GM18907 (cell line): ENCODE data around the gene SKAP2.

Experiments used
- ATAC-seq: cut with Tn5 transposase; IDR thresholded peaks from one replicate; pipeline ENCODE4 v1.9.1; 2021; ENCODE audit warnings: mild to moderate bottlenecking, moderate library complexity; ENCODE audit not compliant: unreplicated experiment

Gene SKAP2

GRCh38 chr7:26864309-26865093 lies at the start of gene SKAP2:
TSS of gene SKAP2 (minus strand) at chr7:26864590. CDS start at chr7:26864429, 161 bp downstream.
- ATAC-seq, result peak; percentile 95

- no peak for ATAC-seq
Measured at GRCh38 chr7:26912933-26913536, 48.6 kb upstream of the SKAP2 start.

- no peak for ATAC-seq
Measured at GRCh38 chr7:26912338-26912737, 47.9 kb upstream of the SKAP2 start.

- ATAC-seq, result no peak
Measured at GRCh38 chr7:26910221-26910620, 45.8 kb upstream of the SKAP2 start.

GRCh38 chr7:26900251-26900650 lies 35.9 kb upstream of the SKAP2 start:
- no peak for ATAC-seq

GRCh38 chr7:26899519-26899918 lies 35.1 kb upstream of the SKAP2 start:
- ATAC-seq, result no peak

GRCh38 chr7:26898891-26899290 lies 34.5 kb upstream of the SKAP2 start:
- no peak for ATAC-seq

- ATAC-seq, result no peak
Measured at GRCh38 chr7:26897928-26898327, 33.5 kb upstream of the SKAP2 start.

- peak; percentile 60 for ATAC-seq
Measured at GRCh38 chr7:26891400-26892350, 27.3 kb upstream of the SKAP2 start.

GRCh38 chr7:26880852-26881251 lies 16.5 kb upstream of the SKAP2 start:
- no peak for ATAC-seq

- ATAC-seq, result no peak
Measured at GRCh38 chr7:26879671-26880070, 15.3 kb upstream of the SKAP2 start.

GRCh38 chr7:26868841-26869495 lies 4.6 kb upstream of the SKAP2 start:
- no peak for ATAC-seq

- peak; percentile 46 for ATAC-seq
Measured at GRCh38 chr7:26865094-26865388, 651 bp upstream of the SKAP2 start.

- peak; percentile 30 for ATAC-seq
Measured at GRCh38 chr7:26863518-26864308, 677 bp downstream of the SKAP2 start.

GRCh38 chr7:26862834-26863233 lies 1.6 kb downstream of the SKAP2 start:
- no peak for ATAC-seq

- no peak for ATAC-seq
Measured at GRCh38 chr7:26861050-26861449, 3.3 kb downstream of the SKAP2 start.

- no peak for ATAC-seq
Measured at GRCh38 chr7:26860361-26860760, 4.0 kb downstream of the SKAP2 start.

GRCh38 chr7:26859720-26860119 lies 4.7 kb downstream of the SKAP2 start:
- no peak for ATAC-seq

- no peak for ATAC-seq
Measured at GRCh38 chr7:26858735-26859134, 5.7 kb downstream of the SKAP2 start.

- no peak for ATAC-seq
Measured at GRCh38 chr7:26858241-26858715, 6.1 kb downstream of the SKAP2 start.
